GM18907 (cell line): ENCODE measurements around the gene FLNB.
"Not testable (repeated sequence)": the region's sequence is repeated elsewhere in the genome, so short reads cannot be mapped to it uniquely, and the experiment has no call there.

ENCODE experiments used
- ATAC-seq: cut with Tn5 transposase; IDR thresholded peaks from one replicate; pipeline ENCODE4 v1.9.1; 2021; ENCODE audit warnings: mild to moderate bottlenecking, moderate library complexity; ENCODE audit not compliant: unreplicated experiment

The FLNB gene

DNA sequence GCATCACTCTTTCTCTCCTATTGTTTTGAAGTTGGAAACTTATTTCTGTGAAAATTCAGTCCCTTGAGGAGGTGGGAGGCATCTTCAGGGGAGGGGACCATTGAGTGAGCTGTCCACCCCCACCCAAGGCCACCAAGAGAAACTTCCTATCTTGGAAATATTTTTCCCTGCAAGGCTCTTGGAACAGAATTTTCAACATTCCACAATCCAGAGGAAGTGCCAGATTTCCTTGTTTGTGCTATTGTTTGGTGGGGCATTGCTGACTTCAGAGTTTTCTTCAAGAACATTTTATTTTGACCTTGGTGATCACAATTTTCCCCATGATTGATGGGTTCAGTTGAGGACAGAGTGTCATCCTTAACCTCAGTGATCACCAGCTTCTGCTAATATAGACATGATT is 190.6 kb downstream of the FLNB start:
- no peak for ATAC-seq

DNA sequence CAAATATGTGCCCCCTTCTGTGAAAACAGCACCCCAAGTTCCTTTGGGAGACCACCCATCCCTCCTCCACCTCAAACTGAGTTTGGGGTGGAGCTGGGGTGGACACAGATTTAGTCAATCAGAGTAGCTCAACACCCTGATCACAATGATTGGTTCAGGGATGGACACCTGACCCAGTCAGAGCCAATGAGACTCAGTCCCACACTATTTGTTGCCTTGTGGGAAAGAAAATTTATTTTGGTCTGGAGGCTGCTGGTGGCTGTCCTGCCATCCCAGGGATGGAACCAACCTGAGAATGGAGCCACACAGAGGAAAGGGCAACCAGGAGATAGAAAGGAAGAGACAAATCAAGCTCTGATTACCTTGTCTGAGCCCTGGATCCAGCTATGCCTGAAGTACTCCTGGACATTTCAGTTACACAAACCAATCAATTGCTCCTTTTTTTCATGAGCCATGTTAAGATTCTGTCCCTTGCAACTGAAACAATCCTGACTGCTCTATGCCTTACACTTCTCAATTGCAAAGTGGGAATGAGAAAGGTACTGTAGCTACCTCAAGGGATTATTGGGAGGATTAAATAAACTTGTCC is 192.0 kb downstream of the FLNB start:
- no peak for ATAC-seq

DNA sequence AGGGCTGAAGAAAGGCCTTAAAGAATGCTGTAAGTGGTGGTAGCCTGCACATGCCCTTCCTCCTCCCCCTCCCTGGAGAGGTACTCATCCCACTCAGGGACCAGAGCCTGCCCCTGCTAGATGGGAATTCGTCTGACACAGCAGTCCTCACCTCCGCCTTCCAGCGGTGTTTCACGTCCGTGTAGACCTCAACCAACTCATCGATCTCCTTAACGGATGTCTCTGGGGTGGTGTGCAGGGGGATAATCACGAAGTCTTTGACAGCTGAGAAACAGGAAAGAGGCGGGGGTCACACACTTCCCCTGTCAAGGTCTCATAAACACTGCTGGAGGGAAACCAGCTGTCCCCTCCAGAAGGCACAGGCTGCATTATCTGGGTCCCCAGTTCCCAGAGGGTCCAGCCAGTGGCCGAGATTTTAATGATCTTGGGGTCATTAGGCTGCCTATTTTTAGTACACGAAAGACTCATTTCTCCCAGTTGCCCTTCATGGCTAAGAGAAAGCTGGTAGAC is 192.7 kb downstream of the FLNB start:
- ATAC-seq: no peak

DNA sequence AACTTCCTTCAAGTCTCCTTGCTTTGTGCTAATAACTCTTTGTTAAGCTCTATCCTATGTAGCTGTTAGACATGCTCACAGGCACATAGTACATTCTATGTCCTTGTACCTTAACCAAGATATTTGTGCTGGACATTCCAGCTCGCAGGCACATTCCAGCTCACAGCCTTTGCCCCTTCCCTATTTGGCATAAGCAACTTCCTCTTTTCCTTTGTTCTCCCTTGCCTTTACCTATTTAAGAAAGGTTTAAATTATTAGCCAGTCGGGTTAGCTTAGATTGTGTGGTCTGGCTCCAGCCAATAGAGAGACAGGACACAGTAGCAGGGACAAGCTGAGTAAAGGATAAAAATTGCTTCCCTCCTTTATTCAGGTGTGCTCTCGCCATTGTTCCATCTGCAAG is 193.2 kb downstream of the FLNB start:
- not testable (repeated sequence) for ATAC-seq

DNA sequence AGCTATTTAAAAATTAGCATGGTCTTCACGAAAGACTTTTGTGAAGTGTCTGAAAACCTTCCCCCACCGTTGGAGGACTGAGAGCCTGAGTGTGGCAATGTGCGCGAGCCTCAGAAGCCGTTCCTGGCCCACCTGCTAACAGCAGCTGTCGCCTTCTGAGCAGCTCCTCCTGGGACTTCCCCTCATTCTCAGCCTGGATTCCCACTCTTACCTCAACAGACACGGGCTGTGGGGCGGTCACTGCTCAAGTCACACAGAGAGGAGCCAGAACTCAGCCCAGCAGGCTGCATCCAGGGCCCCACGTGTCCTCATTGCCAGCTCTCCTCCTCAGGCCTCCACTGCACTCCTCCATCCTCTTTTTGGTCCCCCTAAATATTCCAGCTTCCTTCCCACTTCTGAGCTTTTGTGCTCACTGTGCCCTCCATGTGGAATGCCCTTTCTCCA is 194.7 kb downstream of the FLNB start:
- ATAC-seq: peak; percentile 67

DNA sequence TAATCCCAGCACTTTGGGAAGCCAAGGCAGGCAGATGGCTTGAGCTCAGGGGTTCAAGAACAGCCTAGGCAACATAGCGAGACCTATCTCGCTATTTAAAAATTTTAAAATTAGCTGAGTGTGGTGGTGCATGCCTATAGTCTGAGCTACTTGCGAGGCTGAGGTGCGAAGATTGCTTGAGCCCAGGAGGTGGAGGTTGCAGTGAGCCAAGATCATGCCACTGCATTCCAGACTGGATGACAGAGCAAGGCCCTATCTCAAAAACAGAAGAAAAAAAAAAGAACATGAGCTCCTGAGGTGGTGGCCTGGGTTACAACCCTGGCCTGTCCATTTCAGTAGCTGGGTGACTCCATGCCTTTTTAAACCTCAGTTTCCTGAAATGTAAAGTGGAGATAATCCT is 195.3 kb downstream of the FLNB start:
- ATAC-seq: no peak

DNA sequence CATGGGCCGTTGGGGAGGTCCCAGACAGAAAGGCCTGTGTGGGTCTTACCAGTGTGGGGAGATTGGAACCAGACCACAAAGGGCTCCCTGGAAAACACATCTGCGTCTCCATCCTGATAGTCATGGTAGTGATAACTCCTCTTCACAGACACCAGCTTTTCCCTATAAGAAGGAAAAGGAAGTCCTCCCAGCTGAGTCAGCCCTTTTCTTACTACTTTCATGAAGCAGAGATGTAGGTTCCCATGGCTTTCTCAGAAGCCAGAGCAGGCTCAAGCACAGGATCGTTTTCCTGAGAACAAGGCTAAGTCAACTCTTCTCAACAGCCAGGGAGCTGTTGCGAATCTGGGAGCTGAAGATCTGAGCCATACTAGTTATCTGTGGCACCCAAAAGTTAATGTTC is 196.5 kb downstream of the FLNB start:
- ATAC-seq: no peak

DNA sequence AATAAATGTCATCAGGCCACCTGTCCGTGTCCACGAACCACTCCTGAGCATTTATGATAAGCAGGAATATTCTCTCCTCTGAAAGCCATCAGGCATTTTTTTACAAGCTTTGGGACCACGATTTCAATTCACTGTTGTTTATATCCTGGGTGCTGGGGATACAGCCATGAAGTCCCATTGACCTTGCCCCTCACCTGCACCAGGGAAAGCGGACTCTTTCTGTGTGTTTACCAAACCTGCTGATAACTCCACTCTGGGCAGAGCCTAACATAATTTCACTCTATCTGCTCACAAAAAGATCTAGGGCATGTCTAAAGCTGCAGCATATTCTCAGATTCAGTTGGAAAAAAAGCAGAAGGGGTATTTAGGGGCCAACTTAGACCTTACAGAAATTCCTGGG is 197.8 kb downstream of the FLNB start:
- no peak for ATAC-seq

DNA sequence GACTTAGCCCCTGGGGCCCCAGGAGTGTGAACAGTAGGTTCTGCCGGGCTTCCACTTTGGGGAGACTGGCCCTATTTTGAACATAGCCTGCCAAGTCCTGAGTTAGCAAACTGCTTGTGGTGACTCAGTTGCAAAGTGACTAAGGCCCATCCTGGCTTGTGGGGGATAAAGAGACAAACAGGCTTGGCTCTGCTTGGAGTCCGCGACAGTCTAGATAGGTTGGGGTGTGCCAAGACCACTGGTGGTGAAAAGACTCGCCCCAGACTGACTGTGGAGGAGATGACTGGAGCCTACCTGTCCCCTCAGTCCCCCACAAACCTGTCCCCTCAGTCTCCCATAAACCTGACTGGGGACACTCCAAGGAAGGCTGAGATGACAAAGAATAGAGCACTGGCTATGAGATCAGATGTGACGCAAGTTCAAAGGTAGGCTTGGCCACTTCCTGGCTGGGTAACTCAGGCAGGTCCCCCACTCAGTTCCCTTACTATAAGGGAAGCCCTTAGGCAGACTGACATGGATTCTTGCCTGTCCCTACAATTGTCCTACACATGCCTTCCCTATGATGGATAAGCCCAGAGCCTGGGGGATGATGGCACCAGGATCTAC is 198.3 kb downstream of the FLNB start:
- ATAC-seq: no peak

DNA sequence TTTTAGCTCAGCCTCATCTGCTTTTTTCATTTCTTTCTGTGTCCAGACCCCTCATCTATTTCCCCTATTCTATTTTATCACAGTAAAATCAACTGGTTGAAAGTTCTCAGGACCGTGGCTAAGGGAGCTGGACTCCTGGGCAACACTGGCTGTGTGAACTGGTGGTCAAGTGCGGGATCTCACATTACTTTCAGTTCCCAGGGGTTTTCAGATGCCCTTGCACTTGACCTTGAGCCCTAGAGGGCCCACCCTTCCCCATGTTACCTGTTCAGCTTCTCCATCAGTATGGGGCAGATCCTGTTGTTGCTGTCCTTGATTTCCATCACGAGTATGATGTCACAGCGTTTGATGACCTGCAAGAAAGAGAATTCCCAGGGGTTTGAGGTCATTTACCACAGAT is 199.7 kb downstream of the FLNB start:
- ATAC-seq: no peak

DNA sequence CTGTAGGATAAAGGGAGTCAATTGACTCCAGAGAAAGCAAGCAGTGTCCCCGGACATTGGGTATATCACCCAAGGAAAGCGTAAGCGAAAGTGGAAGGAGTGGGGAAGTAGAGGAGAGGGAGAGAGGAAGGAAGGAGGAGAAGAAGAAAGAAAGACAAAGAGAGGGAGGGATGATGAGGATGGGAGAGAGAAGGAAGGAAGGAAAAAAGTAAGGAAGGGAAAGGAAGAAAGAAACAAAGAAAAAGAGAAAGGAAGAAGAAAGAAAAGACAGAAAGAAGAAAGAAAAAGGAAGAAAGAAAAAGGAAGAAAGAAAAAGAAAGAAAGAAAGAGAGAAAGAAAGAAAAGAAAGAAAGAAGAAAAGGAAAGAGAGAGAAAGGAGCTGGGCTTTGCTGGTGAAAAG is 201.7 kb downstream of the FLNB start:
- no peak for ATAC-seq

DNA sequence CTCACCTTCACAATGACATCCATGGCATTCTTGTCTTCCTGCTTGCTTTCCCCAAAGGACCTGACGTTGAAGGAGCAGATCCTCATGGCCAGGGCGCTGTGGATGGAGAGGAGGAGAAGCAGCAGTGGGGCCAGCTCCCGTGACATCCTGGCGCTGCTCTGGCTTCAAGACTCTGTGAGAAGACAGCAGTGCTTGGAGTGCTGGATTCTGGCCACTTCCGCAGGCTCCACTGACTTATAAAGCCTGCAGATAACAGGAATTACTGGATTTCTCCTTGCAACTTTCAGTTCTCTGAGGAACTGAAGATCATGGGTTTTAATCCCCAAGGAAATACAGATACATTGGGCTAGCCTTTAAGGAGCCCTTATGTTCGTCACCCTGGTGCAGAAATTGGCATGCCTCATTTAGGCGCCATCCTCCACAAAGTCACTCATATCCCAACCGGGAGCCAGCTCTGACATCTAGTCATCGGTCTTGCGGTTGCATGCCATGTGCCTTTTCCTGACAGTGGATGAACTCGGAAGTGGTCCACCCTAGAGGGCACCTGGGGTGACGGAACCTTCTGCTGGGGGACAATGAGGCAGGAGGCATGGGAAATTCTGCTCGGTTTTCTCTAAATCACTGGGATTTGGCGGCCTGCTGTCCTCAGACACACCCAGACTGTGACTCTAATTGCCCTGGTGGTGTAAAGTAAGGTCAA is 202.7 kb downstream of the FLNB start, which contains the start of gene DNASE1L3:
Gene DNASE1L3, minus strand, starts transcription at position 212 of the 700 bp plus-strand sequence. Its CDS starts 66 bp downstream, at position 146.
- ATAC-seq: no peak

DNA sequence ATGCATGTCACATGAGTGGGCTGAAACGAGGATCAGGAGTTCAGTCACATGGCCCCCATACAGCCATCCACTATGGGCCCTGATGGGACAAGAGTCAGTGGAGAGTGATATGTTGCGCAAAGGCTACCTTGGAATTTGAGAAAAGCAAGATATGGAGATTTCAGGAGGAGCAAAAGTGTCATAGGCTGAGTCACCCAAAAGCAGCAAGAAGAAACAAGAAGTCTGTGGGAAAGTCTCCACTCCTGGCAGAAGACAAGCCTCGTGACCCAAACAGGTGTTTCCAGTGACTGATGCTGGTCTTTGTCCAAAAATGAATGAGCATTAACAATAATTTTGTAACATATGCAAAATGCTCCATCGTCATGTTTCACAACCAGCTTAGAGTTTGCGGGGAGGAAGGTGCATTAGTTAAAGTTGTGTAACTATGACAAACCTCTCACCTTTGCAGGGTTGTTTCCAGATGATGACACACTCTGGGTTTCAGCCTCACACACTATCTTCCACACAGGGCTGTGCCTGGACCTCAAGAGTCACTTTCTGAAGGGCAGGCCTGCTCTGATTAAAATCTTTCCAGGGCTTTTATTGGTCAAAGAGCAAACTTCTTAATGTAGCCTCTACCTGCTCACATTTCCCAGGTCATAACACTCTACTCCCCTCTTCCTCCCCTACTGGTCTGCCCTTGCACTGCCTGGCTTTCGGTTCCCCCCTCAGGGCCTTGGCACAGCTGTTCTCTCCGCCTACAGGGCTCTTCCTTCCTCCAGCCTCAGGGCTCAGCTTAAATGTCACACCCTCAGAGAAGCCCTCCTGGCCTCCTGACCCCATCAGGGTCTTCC is 206.5 kb downstream of the FLNB start:
- ATAC-seq: peak; percentile 77

DNA sequence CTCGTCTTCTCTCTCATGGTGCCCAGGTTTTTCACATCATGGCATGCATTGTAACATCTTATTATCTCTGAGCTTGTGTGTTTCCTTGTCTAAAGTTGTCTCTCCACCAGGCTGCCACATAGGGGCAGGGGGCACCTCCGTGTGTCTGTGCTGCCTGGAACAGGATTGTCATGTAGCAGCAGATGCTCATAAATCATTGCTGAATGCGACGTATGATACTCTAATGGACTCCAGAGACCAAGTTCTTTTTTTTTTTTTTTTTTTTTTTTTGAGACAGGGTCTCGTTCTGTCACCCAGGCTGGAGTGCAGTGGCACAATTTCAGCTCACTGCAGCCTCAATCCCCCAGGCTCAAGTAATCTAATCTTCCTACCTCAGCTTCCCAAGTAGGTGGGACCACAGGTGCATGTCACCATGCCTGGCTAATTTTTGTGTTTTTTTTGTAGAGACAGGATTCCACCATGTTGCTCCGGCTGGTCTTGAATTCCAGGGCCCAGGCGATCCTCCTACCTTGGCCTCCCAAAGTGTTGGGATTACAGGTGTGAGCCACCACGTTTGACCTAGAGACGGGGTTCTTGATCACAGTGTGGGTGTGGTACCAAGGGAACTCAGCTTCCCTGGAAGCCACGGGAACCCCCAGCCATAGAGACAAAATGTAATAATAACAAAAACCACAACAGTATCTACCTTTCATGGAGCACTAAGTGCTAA is 207.2 kb downstream of the FLNB start:
- peak; percentile 5 for ATAC-seq

DNA sequence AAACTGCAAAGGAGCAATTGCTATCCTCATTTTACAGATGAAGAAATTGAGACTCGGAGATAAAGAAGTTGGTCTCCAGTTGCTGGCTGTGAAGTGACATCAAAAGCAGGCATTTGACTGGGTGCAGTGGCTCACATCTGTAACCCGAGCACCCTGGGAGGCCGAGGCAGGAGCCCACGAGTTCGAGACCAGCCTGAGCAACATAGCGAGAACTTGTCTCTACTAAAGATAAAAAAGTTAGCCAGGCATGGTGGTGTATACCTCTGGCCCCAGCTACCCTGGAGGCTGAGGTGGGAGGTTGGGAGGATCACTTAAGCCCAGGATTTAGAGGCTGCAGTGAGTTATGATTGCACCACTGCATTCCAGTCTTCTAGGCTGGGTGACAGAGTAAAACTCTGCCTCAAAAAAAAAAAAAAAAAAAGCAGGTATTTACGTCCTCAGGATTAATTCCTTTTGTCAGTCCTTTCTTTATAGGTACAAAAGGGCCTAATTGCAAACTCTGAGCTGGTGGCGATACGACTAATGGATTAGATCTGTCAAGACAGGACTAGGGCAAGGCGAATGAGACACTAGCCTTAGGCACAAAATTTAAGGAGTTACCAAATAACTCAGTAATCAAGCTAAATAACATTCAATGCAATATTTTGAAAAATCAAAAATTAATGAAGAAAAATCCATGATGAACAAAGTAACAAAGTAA is 208.4 kb downstream of the FLNB start:
- ATAC-seq: no peak

DNA sequence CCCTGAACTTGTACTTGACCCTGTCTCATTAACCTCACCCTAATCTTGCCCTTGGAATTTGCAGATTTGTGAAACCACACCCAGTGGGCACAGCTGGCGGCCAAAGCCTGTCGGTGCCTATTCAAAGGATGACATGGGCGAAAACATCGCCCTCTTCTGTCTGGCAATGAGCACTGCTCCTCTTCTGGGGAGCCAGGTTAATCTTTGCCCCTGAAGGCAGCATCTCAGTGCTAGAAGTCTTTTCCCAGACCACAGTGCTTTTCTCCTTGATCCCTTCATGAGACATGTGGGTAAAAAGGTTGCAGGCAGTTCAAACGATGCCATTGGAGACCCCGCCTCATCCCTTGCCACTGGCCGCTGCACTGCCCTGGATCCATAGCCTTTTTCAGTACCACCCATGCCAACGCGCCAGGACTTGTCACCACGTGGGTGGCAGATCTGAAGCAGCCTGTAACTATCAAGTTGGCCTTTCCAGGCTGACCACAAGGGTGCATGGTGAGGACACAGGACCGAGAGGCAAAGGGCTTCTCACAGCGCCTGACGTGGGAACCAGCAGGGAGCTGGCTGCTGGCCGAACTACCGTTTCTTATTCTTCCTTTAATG is 209.1 kb downstream of the FLNB start:
- ATAC-seq: peak; percentile 44

DNA sequence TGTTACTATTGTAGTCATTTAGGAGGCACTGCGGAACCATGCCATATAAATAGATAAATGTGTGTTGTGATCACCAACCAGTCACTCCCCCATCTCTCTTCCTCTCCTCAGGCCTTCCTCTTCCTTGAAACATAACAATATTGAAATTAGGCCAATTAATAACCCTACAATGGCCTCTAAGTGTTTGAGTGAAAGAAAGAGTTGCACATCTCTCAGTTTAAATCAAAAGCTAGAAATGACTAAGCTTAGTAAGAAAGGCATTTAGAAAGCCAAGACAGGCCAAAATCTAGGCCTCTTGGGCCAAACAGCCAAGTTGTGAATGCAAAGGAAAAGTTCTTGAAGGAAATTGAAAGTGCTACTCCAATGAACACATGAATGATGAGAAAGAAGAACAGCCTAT is 210.7 kb downstream of the FLNB start:
- ATAC-seq: no peak
